ENCODE results near the gene HOXA13.

DNA sequence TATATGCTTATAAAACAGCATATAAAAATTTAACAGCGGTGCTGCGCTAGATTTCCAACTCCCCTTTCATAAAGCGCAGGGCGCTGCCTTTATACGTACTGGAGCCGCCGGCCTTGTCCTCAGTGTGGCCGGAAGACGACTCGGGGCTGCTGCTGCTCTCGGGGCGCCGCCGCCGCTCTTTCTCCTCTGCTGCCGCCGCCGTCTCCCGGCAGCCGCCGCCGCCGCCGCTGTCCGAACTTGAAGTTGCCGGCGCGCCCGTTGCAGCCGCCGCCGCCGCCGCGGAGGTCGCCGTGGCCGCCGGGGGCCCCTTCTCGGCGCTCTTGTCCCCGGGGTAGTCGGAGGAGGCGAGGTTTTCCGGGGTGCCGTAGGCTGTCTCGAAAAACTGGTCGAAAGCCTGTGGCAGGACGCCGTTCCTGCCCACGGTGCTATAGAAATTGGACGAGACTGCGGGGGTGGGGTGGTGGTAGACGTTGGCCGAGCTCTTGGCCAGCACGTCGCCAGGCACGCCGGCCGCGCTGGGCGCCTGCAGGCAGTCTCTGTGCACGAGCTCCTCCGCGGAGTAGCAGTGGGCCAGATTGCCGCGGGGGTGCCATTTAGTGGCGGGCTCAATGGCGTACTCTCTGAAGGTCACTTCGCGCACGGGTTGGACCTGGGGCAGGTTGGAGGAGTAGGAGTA is 15.4 kb downstream of the HOXA13 start:
- TF ChIP-seq POLR2A (IDR thresholded peaks at IDR 0.05) (no peak), CTCF (IDR thresholded peaks at IDR 0.05) (no peak)
